T-helper 22 cell (primary cell): ENCODE results near the gene TYW1B.
"Not testable (repeated sequence)": the region's sequence is repeated elsewhere in the genome, so short reads cannot be mapped to it uniquely, and the experiment has no call there.

Experiments
- DNase-seq: peaks from one replicate; pipeline ENCODE4 v3.0.0-alpha.2; 2020; ENCODE audit warnings: low read depth

TYW1B gene

GRCh38 chr7:72555238-72555637 lies 272.8 kb downstream of the TYW1B start:
- DNase-seq: not testable (repeated sequence)

DNA sequence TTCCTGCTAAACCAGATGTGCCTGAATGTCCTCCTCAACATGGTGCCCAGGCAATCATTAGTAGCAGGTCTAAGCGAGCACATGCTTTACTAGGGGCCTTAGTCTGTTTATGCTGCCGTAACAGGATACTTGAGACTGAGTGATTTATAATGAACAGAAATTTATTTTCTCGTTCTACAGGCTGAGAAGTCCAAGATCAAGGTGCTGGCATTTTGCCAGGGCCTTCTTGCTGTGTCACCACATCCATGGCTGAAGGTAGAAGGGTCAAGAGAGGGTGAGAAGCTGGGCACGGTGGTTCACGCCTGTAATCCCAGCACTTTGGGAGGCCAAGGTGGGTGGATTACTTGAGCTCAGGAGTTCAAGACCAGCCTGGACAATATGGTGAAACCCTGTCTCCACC lies 273.6 kb downstream of the TYW1B start:
- DNase-seq: not testable (repeated sequence)

DNA sequence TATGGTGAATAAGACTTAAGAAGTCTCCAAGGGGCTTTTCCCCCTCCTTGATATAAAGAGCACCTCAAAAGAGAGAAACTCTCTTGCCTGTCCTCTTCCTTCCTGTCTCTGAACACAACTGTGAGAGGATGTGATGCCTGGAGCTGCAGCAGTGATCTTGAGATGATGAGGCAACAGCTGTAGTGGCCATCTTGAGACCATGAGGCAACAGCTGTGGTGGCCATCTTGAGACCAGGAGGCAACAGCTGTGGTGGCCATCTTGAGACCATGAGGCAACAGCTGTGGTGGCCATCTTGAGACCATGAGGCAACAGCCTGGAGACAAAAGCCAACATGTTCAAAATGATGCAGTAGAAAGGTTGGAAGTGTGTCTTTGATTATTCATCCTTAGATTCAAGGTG lies 277.5 kb downstream of the TYW1B start:
- DNase-seq: not testable (repeated sequence)

DNA sequence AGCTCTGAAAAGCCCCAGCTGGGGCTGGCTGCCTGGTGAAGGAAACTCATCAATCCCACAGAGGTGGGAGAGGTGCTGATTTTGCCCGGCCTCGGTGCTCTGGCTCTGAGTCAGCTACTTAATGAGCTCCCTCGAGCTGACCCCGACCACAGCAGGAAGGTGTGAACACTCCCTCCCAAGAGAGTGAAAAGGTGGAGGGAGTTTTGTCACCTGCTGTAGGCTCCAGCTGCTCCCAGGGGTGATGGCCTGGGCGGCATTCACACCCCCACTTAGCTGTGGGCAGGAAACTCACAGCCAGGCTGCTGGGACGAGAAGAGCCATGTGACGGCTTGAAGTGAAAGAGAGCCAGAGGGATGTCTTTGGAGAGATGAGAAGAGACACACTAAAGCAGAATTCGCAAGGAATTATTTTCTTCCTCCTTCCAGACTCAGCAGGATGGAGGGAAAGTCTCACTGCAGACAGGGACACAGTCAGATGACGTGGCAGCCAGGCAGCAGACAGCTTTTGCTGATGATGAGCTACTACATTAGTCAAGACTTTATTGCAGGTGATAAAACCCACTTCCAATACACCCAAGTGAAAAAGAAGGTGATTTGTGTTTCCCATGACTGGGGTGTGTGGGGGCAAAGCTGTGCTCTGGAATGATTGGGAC lies 281.3 kb downstream of the TYW1B start:
- not testable (repeated sequence) for DNase-seq

GRCh38 chr7:72544531-72544930 lies 283.5 kb downstream of the TYW1B start:
- not testable (repeated sequence) for DNase-seq

GRCh38 chr7:72540923-72541322 lies 287.1 kb downstream of the TYW1B start:
- no peak for DNase-seq

DNA sequence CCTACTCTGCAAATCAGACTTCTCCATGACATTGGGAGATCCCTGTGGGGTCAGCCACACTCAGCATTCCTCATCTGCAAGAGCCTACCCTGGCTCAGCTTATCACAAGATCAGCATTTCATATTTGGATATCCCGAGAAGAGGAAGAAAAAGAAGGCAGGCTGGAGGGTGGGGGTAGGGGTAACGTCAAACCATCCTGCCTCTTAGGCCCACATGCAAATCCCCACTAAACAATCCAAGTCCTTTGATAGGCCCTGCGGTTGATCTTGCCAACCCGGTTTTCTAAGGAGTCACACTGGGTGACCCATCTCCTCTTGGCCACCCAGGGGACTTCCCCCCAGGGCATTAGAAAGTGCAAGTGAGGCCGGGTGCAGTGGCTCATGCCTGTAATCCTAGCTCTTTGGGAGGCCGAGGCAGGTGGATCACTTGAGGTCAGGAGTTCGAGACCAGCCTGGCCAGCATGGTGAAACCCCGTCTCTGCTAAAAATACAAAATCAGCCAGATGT lies 287.8 kb downstream of the TYW1B start:
- DNase-seq: no peak

- DNase-seq: no peak
Measured at GRCh38 chr7:72539702-72540101, 288.3 kb downstream of the TYW1B start.

DNA sequence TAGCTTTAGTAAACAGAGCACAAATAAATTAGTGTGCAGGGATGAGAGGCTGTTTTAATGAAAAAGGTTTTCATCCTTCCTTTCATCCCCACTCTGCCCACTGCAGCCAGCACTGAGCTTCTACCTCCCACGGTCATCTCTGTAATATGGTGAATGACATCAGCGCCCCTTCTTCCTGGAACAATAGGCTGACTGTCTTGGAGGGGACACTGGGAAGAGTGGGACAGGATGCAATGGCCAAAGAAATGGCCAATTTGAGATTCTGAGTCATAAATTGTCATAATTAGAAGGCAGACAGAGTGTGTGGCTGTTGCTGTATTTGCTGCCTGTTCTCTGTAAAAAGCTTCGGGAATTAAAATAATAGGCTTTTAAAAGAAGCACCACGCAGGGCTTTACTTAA lies 289.1 kb downstream of the TYW1B start:
- no peak for DNase-seq

- no peak for DNase-seq
Measured at GRCh38 chr7:72538147-72538546, 289.9 kb downstream of the TYW1B start.

DNA sequence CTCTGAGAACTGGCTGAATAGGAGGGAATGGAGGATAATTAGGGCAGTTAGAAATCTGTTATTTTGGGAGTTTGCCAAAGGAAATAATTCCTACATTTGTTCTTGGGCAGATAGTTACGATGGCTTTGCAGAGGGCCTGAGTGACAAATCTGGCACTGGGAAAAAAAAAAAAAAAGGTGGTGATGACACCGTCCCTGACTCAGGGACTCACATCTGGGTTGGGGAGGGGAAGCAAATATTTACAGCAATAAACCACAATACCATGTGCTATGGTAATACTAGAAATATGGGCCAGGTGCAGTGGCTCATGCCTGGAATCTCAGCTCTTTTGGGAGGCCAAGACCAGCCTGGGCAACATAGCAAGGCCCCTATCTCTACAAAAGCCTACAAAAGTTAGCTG lies 292.0 kb downstream of the TYW1B start:
- DNase-seq: not testable (repeated sequence)

GRCh38 chr7:72531048-72531447 lies 297.0 kb downstream of the TYW1B start:
- not testable (repeated sequence) for DNase-seq
